Inferior parietal cortex (tissue), 1 donor: ENCODE results near the gene CD19.
"Not testable (repeated sequence)": the region's sequence is repeated elsewhere in the genome, so short reads cannot be mapped to it uniquely, and the experiment has no call there.

Experiments used
- DNase-seq: peaks from one replicate; pipeline ENCODE4 v3.0.0-alpha.2; 2016; ENCODE audit errors: extremely low spot score

CD19 gene

DNA sequence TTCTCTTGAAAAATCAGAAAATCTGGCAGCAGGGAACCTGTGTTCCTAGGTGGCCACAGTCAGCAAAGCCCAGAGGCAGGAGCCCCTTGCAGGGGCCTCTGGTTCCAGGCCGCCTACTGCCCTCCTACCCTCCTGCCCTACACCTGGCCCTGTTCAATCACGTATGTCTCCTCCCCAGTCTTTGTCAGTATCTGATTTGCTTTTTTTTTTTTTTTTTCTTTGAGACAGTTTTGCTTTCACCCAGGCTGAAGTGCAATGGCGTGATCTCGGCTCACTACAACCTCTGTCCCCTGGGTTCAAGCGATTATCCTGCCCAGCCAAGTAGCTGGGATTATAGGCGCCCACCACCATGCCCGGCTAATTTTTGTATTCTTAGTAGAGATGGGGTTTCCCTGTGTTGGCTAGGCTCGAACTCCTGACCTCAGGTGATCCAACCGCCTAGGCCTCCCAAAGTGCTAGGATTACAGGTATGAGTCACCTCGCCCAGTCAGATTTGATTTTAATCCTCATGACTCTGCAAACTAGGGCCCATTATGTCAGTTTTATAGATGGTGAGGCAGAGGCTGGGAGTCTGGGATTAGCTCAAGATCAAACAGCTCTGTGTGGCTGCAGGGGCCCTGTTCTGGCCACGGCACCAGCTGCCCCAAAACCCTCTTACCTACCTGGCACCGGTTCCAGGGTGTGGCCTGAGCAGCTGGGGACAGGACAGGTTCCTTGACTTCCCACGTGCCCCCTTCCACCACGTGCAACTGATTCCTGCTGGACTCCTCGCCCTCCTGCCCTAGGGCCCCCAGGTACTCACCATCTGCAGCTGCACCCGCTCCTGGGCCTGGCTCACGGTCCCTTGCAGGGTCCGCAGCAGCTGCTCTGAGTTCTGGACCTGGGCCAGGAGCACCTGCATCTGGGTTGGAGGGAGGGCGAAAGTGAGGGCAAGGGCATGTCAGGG is 21.4 kb upstream of the CD19 start:
- DNase-seq = no peak

- no peak for DNase-seq
Observed at GRCh38 chr16:28912558-28912957, 19.2 kb upstream of the CD19 start.

- DNase-seq = no peak
Observed at GRCh38 chr16:28913946-28914724, 17.6 kb upstream of the CD19 start.

DNA sequence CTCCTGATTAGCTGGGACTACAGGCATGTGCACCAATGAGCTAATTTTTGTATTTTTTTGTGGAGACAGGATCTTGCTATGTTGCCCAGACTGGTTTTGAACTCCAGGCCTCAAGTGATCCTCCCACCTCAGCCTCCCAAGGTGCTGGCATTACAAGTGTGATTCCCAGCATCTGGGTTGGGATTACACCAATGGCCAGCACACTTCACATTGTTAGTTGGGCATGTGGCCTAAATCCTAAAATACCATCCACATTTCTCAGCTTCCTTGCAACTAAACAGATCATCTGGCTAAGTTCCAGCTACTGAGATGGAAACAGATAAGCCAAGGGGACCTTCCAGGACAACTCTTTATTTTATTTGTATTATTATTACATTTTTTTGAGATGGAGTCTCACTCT is 16.6 kb upstream of the CD19 start:
- DNase-seq = no peak

DNA sequence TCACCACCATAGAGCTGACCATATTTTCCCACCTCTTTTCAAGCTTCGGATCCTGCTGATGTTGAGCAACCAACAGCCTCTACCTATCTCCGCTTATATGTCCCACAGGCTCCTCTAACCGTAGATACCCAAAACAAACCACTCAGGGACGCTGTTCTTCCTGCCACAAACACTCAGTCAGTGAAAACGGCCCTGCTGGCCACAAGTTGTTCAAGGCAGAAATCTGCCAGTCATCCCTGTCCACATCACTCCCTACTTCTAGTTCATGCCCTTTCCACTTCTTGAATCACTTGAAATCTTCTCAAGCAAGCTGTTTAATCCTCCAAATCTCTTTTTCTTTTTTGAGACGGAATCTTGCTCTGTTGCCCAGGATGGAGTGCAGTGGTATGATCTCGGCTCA is 14.7 kb upstream of the CD19 start:
- no peak for DNase-seq

DNA sequence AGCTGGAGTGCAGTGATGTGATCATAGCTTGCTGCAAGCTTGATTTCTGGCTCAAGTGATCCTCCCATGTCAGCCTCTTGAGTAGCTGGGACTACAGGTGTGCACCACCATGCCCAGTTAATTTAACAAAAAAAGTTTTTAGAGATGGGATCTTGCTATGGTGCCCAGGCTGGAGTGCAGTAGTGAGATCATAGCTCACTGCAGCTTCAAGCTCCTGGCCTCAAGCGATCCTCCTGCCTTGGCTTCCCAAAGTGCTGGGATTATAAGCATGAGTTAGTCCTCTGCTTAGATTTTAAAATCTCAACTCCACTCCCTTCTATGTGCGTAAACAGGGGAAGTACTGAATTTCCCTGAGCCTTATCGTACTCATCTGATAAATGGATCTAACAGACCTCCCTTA is 13.1 kb upstream of the CD19 start:
- DNase-seq = no peak

GRCh38 chr16:28923231-28923587 is 8.6 kb upstream of the CD19 start:
- no peak for DNase-seq

- DNase-seq = no peak
Observed at GRCh38 chr16:28923652-28924398, 7.9 kb upstream of the CD19 start.

GRCh38 chr16:28924399-28924761 is 7.4 kb upstream of the CD19 start:
- DNase-seq = no peak

DNA sequence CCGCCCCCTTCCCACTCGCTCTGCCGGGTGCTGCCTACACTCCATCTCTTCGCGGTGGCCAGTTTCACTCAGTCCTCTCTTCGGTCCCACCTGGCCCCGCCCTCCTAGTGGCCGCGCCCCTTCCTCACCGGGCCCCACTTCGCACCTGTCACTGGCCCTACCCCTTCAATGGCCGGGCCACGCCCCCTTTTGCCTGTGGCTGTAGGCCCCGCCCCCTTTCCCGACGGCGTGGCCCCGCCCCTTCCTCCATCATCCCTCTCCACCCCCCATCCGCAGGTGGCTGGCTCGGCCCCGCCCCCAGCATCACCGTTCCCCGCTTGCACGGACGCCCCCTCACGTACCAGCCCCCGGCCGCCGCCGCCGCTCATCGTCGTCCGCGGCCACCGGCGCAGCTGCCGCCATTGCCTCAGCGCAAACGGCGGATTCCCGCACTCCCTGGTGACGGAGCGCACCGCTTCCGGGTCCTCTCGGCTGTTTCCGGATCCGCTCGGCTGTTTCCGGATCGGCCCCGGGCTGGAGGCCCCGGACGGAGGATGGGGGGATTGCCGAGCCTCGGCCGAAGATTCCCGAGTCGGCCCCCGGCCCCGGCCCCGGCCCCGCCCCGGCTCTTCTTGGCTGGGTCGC is 6.9 kb upstream of the CD19 start, which contains the start of gene RABEP2:
Gene RABEP2, minus strand, starts transcription at position 477 of the 624 bp plus-strand sequence. Its CDS starts 75 bp downstream, at position 402.
- peak; percentile 88 for DNase-seq

DNA sequence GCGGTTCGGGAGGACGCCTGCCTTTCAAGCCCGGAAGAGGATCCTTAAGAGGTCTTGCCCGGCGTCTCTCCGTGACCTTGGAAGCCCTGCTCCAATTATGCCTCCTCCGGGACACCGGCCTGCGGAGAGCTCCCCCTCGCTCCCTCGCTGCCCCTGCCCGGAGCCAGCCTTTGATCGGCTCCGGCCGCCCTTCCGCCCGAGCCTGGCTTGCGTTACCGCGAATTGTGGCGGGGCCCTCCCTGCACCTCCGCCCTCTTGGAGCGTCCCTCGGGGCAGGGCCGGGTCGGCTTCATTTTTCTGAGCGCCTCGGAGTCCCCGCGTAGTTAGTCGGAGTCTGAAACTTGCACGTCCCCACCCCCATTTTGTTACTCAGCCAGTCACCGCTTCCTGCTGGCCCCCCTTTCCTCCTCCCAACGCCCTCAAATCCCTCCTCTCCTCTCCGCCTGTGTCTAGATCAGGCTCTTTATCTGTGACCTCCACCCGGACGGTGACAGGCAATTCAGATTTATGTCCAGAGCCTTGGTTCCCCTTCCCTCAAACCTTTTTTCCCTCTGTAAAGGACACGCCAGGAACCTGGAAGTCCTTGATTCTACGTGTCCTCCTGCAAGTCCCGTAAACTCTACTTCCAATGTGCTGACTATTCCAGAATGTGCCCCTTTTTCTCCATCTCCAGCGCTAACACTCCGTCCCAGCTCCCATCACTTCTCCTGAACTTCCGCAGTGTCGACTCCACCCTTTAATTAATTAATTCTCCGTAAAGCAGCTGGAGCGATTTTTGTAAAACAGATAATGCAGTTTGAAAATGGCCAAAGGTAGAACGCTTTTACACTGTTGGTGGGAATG is 6.2 kb upstream of the CD19 start:
- DNase-seq = peak; percentile 50

DNA sequence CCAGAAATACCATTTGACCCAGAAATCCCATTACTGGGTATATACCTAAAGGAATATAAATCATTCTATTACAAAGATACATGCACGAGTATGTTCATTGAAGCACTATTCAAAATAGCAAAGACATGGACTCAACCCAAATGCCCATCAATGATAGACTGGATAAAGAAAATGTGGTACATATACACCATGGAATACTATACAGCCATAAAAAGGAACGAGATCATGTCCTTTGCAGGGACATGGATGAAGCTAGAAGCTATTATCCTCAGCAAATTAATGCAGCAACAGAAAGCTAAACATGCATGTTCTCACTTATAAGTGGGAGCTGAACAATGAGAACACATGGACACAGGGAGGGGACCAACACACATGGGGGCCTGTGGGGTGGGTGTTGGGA is 5.5 kb upstream of the CD19 start:
- not testable (repeated sequence) for DNase-seq

GRCh38 chr16:28927815-28928214 is 4.0 kb upstream of the CD19 start:
- DNase-seq = no peak

GRCh38 chr16:28930203-28930602 is 1.6 kb upstream of the CD19 start:
- no peak for DNase-seq

DNA sequence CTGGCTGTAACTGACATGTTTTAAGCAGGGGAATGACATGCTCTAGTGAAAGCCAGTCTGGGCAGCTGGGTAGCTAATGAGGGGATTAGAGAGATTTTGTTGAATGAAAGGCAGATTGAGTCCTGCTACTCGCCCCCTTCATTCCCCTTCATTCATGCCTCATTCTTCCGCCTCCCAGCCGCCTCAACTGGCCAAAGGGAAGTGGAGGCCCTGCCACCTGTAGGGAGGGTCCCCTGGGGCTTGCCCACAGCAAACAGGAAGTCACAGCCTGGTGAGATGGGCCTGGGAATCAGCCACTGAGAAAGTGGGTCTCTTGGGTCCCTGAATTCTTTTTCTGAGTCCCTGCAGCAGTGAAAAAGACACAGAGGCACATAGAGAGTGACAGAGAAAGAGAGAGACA is 1.1 kb upstream of the CD19 start:
- DNase-seq = no peak

DNA sequence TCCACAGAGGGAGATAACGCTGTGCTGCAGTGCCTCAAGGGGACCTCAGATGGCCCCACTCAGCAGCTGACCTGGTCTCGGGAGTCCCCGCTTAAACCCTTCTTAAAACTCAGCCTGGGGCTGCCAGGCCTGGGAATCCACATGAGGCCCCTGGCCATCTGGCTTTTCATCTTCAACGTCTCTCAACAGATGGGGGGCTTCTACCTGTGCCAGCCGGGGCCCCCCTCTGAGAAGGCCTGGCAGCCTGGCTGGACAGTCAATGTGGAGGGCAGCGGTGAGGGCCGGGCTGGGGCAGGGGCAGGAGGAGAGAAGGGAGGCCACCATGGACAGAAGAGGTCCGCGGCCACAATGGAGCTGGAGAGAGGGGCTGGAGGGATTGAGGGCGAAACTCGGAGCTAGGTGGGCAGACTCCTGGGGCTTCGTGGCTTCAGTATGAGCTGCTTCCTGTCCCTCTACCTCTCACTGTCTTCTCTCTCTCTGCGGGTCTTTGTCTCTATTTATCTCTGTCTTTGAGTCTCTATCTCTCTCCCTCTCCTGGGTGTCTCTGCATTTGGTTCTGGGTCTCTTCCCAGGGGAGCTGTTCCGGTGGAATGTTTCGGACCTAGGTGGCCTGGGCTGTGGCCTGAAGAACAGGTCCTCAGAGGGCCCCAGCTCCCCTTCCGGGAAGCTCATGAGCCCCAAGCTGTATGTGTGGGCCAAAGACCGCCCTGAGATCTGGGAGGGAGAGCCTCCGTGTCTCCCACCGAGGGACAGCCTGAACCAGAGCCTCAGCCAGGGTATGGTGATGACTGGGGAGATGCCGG is 769 bp downstream of the CD19 start:
- no peak for DNase-seq

GRCh38 chr16:28933171-28933570 is 1.4 kb downstream of the CD19 start:
- no peak for DNase-seq

GRCh38 chr16:28935346-28935745 is 3.6 kb downstream of the CD19 start:
- DNase-seq = no peak

GRCh38 chr16:28935924-28936783 is 4.4 kb downstream of the CD19 start:
- DNase-seq = peak; percentile 58
